Activated naive CD8-positive, alpha-beta T cell treated with anti-CD3 and anti-CD28 coated beads for 36 hours (primary cell): ENCODE measurements around the gene AGTR1. TPM values are rescaled to one million over a fixed set of nuclear protein-coding genes. Genes with fewer than 3 reads are reported as not detected.

ENCODE experiments used
- DNase-seq: peaks from one replicate; pipeline ENCODE4 v3.0.0; 2021
- H3K27ac Mint-ChIP-seq: one replicate; pipeline ENCODE4 v1.8.0; 2022; ENCODE audit warnings: mild to moderate bottlenecking, moderate library complexity, mixed read lengths
- H3K27me3 Mint-ChIP-seq: one replicate; pipeline ENCODE4 v1.8.0; 2022; ENCODE audit warnings: mild to moderate bottlenecking, mixed read lengths
- H3K36me3 Mint-ChIP-seq: one replicate; pipeline ENCODE4 v1.8.0; 2021; ENCODE audit warnings: mild to moderate bottlenecking, mixed read lengths
- H3K4me1 Mint-ChIP-seq: one replicate; pipeline ENCODE4 v1.8.0; 2021; ENCODE audit warnings: mixed read lengths
- H3K4me3 Mint-ChIP-seq: one replicate; pipeline ENCODE4 v1.8.0; 2022; ENCODE audit warnings: mild to moderate bottlenecking, moderate library complexity, mixed read lengths
- H3K9me3 Mint-ChIP-seq: one replicate; pipeline ENCODE4 v1.8.0; 2022; ENCODE audit warnings: mixed read lengths
- total RNA-seq, 2 experiments: library from RNA; stranded (reverse); gene quantifications; one replicate each; pipeline ENCODE4 v1.2.3, GENCODE V29; 2021

AGTR1 gene
- not detected for total RNA-seq

DNA sequence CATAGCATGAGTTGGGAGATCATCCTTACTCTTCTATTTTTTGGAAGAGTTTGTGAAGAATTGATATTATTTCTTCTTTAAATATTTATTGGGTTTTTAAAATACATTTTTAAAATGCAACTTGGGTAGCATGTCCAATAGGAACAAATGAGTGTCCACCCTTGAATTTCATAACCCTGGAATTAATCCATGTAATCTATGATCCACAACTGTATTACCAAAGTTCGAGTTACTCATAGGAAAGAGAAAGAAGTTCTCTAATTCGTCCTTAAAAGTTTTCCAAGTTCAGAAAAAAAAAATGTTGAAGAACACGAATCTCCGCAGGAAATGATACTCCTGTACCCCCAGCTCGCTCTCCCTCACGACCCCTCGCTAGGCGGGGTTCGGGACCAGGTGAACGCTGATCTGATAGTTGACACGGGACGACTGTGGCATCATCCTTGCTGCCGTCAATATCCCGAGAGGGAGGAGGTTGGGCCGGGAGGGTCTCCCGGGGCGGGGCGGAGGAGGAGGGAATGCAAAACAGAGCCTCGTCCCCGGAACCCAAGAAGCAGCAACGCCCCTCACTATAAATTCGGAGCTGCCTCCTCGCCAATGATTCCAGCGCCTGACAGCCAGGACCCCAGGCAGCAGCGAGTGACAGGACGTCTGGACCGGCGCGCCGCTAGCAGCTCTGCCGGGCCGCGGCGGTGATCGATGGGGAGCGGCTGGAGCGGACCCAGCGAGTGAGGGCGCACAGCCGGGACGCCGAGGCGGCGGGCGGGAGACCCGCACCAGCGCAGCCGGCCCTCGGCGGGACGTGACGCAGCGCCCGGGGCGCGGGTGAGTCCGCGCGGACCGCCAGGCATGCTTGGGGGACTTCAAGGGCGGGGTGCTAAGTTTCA is at the start of gene AGTR1:
Gene AGTR1, plus strand, starts transcription at position 598 of the 884 bp plus-strand sequence. CDS start 43,133 bp downstream, outside the sequence.
- Mint-ChIP-seq H3K27me3 (peaks cover 24% of the 10 kb centered on the region), H3K9me3 (peaks cover 2% of the 10 kb centered on the region), H3K4me3 (peak within 1 kb of the TSS; percentile 7), H3K27ac (no peak within 1 kb of the TSS), H3K4me1 (no peaks in the 10 kb centered on the region), H3K36me3 (no peaks in the 10 kb centered on the region)
- no peak for DNase-seq

DNA sequence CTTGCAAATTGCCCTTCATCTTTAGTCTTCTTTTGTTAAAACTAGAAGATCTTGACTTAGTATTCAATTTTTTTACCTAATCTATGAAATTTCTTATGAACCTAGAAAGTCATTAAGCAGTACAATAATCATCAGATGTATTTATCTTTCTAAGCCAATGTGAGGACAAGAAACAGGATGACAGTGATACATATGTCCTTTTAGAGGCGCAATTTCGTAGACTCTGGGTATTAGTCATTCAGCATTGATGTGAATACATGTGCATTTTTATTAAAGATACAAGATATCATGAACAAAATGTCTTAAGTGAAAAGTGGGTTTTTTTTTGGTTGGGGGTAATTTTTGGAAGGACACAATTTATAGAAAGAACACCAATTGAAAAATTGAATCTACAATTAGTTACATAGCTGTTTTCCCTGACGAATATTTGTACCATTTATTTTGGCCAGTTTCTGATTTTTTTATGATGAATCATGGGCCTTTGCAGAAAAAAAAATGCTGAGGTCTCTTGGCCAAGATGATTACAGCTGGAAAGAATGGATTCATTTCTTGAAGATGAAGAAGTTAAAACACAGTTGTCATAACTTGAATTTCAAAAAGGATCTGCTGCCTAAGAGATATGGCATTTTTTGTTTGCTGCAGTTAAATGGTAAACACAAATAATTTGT is 48.9 kb upstream of the AGTR1 start:
- no peaks in the 10 kb centered on the region for H3K27me3 Mint-ChIP-seq
- DNase-seq = no peak
- H3K4me1 Mint-ChIP-seq = no peaks in the 10 kb centered on the region
- no peak overlapping the region for H3K4me3 Mint-ChIP-seq
- H3K9me3 Mint-ChIP-seq = no peaks in the 10 kb centered on the region
- H3K27ac Mint-ChIP-seq = no peak overlapping the region
- no peaks in the 10 kb centered on the region for H3K36me3 Mint-ChIP-seq

DNA sequence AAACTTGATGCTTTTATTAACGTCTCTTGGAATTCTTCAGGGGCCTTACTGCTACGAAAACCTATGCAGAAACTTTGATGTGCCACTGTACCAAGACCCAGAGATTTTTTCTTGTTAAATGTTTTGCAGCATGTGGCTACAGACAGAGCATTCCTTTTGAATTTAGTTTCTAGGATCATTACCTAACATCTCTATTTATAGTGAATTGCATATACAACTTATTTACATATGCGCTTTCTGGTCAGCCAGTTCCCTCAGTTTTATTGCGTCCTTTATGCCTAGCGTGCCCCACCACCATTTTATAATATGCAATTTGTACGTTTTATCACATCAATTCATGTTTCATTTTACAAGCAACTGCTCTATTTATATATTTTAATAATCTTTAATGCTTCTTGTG is 46.2 kb upstream of the AGTR1 start:
- Mint-ChIP-seq H3K9me3 (no peaks in the 10 kb centered on the region), H3K27ac (no peak overlapping the region), H3K36me3 (no peaks in the 10 kb centered on the region), H3K4me3 (no peak overlapping the region), H3K27me3 (no peaks in the 10 kb centered on the region), H3K4me1 (no peaks in the 10 kb centered on the region)
- DNase-seq = no peak

DNA sequence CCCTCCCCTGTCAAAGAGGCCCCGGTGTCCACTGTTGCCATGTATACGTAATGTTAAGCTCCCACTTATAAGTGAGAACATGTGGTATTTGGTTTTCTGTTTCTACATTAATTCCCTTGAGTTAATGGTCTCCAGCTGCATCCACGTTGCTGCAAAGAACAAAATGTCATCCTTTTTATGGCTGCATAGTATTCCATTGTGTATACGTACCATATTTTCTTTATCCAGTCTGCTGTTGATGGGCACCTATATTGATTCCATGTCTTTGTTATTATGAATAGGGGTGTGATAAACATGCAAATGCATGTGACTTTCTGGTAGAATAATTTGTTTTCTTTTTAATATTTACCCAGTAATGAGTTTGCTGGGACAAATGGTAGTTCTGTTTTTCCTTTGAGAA is 43.3 kb upstream of the AGTR1 start:
- DNase-seq = no peak
- Mint-ChIP-seq H3K4me3 (no peak overlapping the region), H3K4me1 (no peaks in the 10 kb centered on the region), H3K27me3 (no peaks in the 10 kb centered on the region), H3K9me3 (no peaks in the 10 kb centered on the region), H3K27ac (no peak overlapping the region), H3K36me3 (no peaks in the 10 kb centered on the region)

DNA sequence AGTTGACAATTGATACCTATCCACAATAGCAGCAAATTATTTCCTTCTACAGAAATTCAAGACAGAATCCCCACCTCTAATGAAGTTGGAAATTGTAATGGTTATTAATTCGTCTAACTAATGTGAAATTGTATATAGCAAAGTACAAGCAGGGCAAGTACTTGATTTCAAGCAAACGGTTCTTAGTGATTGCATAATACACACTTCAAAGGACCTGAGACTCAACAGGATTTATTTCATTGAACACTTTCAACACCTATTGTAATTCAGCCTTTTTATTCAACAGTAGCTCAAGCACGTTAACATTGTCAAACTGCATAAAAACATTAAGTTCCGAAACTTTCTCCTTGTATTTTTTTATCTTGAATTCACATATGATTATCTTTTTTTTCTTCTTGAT is 40.2 kb upstream of the AGTR1 start:
- Mint-ChIP-seq H3K27me3 (no peaks in the 10 kb centered on the region), H3K36me3 (no peaks in the 10 kb centered on the region), H3K27ac (no peak overlapping the region), H3K4me3 (no peak overlapping the region), H3K9me3 (no peaks in the 10 kb centered on the region), H3K4me1 (no peaks in the 10 kb centered on the region)
- no peak for DNase-seq

DNA sequence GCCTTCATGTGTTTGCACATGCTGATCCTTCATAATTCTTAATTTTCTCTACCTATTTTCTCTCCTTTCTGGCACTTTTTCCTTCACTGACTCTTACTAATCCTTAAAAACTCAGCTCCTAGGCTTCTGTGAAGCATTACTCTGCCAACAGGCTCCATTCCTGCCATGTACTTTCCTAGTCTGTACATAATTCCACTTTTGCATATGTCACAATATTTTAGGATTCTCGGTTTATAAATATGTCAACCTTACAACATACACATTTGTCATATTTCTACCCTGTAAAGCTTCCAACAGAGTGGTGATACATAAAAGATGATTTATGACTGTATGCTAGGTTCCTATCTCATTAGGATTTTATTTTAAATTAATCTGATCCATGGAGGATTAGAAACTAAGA is 38.2 kb upstream of the AGTR1 start:
- no peaks in the 10 kb centered on the region for H3K36me3 Mint-ChIP-seq
- H3K27me3 Mint-ChIP-seq = no peaks in the 10 kb centered on the region
- no peak for DNase-seq
- H3K4me3 Mint-ChIP-seq = no peak overlapping the region
- no peaks in the 10 kb centered on the region for H3K4me1 Mint-ChIP-seq
- H3K9me3 Mint-ChIP-seq = no peaks in the 10 kb centered on the region
- no peak overlapping the region for H3K27ac Mint-ChIP-seq

DNA sequence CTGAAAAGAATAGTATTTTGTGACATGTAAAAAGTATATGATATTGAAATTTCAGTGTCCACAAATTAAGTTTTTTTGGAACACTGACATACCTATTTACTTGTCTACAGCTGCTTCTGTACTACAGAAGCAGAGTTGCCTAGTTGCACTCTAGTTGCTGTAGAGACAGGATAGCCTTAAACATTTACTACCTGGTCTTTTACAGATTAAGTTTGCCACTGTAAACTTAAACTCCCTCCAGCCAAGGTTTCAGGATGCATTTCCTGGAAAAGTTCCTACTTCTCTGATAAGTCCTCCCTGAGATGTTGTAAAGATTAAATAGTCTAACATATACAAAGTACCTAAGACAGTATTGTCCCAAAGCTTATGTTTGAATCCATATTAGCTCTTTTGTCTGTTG is 17.4 kb upstream of the AGTR1 start:
- no peaks in the 10 kb centered on the region for H3K9me3 Mint-ChIP-seq
- no peaks in the 10 kb centered on the region for H3K27me3 Mint-ChIP-seq
- H3K4me3 Mint-ChIP-seq = no peak overlapping the region
- DNase-seq = no peak
- H3K27ac Mint-ChIP-seq = no peak overlapping the region
- no peaks in the 10 kb centered on the region for H3K4me1 Mint-ChIP-seq
- no peaks in the 10 kb centered on the region for H3K36me3 Mint-ChIP-seq

DNA sequence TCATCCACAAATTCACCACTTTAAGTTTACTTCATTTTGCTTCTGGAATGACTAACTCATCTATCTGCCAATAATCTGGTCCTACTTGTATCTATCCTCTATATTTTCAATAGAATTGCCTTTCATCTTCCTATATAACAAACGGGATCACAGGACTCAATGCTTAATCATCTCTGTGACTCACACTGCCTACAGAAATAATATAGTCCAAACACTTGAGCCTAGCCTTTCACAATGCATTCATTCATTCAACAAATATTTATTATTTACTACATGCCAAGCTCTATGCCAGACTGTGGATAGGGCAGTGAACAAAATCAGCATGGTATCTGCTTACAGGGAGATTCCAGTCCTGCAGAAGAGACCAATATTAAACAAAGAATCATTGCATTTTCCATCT is 16.6 kb upstream of the AGTR1 start:
- Mint-ChIP-seq H3K36me3 (no peaks in the 10 kb centered on the region), H3K4me1 (no peaks in the 10 kb centered on the region), H3K27me3 (no peaks in the 10 kb centered on the region), H3K27ac (no peak overlapping the region), H3K4me3 (no peak overlapping the region), H3K9me3 (no peaks in the 10 kb centered on the region)
- DNase-seq = no peak

DNA sequence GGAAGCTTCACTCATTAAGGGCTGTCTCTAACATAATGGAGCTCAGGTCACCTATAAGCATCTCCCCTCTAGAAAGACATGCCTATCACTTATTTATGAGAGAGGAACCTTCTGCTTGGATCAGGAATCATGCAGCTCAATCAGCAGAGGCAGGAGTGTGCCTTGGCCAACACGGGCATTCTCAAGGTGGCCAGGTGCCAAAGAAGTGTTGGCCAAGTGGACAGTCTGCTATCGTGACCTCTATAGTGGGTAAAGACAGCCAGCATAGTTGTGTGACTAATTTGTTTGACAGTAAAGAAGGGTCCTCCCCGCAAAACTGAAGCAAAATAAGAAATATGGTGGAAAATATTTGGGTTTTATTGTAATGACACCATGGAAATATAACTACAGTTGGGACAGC is 14.7 kb upstream of the AGTR1 start:
- H3K27ac Mint-ChIP-seq = no peak overlapping the region

DNA sequence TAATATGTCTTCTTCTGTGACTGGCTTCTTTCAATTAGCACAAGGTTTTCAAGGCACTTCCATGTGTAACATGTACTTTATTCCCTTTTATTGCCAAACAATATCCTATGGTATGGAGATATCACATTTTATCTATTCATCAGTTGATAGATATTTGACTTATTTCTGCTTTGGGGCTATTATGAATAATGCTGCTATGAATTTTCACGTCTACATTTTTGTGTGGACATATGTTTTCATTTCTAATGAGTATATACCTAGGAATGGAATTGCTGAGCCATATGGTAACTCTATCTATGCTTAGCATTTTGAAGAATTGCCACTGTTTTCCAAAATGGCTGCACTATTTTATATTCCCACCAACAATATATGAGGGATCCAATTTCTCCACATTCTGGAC is 3.6 kb upstream of the AGTR1 start:
- peaks cover 22% of the 10 kb centered on the region for H3K27me3 Mint-ChIP-seq
- no peak overlapping the region for H3K27ac Mint-ChIP-seq
- peaks cover 3% of the 10 kb centered on the region for H3K9me3 Mint-ChIP-seq
- no peak for DNase-seq
- no peaks in the 10 kb centered on the region for H3K36me3 Mint-ChIP-seq
- H3K4me3 Mint-ChIP-seq = no peak overlapping the region
- H3K4me1 Mint-ChIP-seq = no peaks in the 10 kb centered on the region

More for the DNA sequence above, 14.7 kb upstream of the AGTR1 start:
- no peak for DNase-seq
- H3K4me3 Mint-ChIP-seq = no peak overlapping the region
- H3K9me3 Mint-ChIP-seq = no peaks in the 10 kb centered on the region
- no peaks in the 10 kb centered on the region for H3K4me1 Mint-ChIP-seq
- no peaks in the 10 kb centered on the region for H3K27me3 Mint-ChIP-seq
- no peaks in the 10 kb centered on the region for H3K36me3 Mint-ChIP-seq

DNA sequence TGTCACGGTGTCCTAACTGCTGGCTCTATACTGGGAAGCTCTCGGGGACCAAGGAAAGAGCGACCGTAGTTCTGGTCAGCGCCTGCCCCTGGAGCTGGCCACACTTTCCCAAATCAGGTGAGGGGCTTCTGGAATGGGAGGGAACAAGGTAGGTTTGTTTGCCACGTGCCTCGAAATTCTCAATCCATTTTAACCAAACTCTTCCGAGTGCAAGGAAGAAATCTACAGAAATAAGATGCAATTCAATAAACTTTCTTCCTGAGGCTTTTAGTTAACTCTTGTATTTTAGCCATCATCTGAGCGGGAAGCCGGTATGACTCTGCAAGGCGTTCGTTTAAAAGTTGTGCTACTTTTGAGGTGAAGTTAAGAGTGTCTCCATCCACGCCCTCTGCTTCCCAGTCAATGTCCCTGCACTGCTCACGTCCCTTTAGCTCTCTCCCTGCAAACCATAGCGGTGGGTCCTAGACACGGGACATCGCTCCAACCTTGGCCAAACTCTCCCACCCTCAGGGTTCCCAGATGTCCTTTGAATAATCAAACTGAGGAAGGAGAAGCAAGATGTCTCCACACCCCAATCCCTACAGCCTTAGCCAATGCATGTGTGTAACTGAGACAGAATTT is 597 bp downstream of the AGTR1 start:
- no peaks in the 10 kb centered on the region for H3K36me3 Mint-ChIP-seq
- DNase-seq = no peak

DNA sequence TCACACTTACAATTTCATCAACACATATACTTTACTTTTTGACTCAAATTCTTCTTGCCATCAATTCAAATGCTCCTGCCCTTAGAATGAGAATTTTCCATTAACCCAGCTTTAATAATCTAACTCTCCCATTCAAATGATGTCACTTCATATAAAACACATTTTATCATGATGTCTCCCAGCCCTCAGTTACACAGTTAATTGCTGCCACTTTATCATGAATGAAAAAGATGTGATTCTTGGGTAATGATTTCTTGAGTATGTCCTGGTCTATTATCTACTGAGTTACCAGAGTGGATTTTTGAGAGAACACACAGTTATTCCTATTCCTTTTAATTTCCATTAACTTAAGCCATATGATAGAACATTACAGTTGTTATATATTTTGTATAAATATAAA is 7.6 kb downstream of the AGTR1 start:
- Mint-ChIP-seq H3K4me1 (no peaks in the 10 kb centered on the region), H3K9me3 (peaks cover 1% of the 10 kb centered on the region), H3K36me3 (no peaks in the 10 kb centered on the region), H3K27me3 (peaks cover 4% of the 10 kb centered on the region), H3K4me3 (no peak overlapping the region), H3K27ac (no peak overlapping the region)
- DNase-seq = no peak

More for the DNA sequence above, 597 bp downstream of the AGTR1 start:
- Mint-ChIP-seq H3K9me3 (peaks cover 2% of the 10 kb centered on the region), H3K27ac (no peak overlapping the region), H3K27me3 (peaks cover 24% of the 10 kb centered on the region), H3K4me3 (peak overlapping the region; percentile 7), H3K4me1 (no peaks in the 10 kb centered on the region)

DNA sequence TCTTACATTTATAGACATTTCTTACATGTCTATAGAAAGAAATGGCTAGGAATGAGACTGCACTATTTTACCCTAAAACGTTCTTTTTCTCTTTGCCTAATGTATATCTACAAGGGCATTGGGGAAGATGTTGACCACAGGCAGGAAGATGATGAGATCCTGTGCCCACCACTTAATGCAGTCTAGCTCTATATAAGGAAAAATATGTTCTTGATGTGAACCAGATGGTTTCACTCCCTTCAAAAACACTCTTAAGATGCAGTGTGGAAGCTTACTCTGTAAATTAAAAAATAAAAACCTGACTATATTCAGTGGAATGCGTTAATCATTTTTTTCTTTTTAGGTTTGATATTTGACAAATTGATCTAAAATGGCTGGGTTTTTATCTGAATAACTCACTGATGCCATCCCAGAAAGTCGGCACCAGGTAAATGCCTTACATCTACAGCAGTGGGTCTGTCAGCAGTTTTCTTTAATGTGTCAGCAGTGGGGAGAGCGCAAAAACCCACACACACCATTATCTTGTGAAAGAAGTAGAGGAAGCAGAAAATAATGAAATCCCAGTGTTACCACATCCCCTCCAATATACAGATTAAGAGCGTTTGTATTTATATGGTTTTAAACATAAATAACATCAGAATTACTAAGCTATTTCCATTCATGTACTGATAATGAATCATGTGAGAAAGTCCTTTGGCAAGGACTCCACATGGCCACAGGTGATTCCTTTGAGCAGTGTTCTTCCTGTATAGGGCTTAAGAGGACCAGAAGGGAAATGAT is 10.1 kb downstream of the AGTR1 start:
- Mint-ChIP-seq H3K4me1 (no peaks in the 10 kb centered on the region), H3K9me3 (peaks cover 1% of the 10 kb centered on the region), H3K36me3 (no peaks in the 10 kb centered on the region), H3K4me3 (no peak overlapping the region), H3K27me3 (peaks cover 4% of the 10 kb centered on the region), H3K27ac (no peak overlapping the region)
- DNase-seq = no peak

DNA sequence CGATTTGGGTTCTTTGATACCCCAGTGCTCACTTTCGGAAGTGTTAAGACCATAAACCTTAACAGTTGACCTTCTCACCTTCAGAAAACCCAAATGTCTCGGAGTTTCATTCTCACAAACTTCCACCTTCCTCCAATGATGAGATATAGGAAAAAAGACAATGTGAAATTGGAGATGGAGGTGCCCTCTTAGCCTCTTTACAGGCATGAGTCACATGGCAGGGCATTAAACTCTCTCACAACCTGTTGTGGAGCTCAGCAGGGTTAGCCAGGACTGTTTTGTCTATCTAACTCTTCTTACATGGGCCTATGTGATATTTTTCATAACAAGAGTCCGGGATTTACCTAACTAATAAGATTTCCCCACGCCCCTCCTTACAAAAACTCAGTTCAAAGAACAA is 10.7 kb downstream of the AGTR1 start:
- Mint-ChIP-seq H3K27me3 (peaks cover 4% of the 10 kb centered on the region), H3K9me3 (peaks cover 1% of the 10 kb centered on the region)

More for the DNA sequence above, 10.7 kb downstream of the AGTR1 start:
- H3K4me3 Mint-ChIP-seq = no peak overlapping the region
- no peak for DNase-seq
- H3K36me3 Mint-ChIP-seq = no peaks in the 10 kb centered on the region
- no peaks in the 10 kb centered on the region for H3K4me1 Mint-ChIP-seq
- H3K27ac Mint-ChIP-seq = no peak overlapping the region
